Medulla oblongata (tissue), 1 donor: ENCODE results near the gene S100P.
A peak's percentile ranks its signal among the peaks of the same experiment; 100 is the strongest.
"Not testable (repeated sequence)": the region's sequence is repeated elsewhere in the genome, so short reads cannot be mapped to it uniquely, and the experiment has no call there.

Experiments
- DNase-seq: peaks from one replicate; pipeline ENCODE4 v3.0.0-alpha.2; 2015; ENCODE audit errors: extremely low spot score

Gene S100P

GRCh38 chr4:6724421-6725111, 30.9 kb downstream of the S100P start:
- no peak for DNase-seq

- not testable (repeated sequence) for DNase-seq
Measured at GRCh38 chr4:6725427-6725961, 31.8 kb downstream of the S100P start.

- peak; percentile 93 for DNase-seq
Measured at GRCh38 chr4:6727081-6727942, 33.6 kb downstream of the S100P start.

GRCh38 chr4:6727943-6728250, 34.2 kb downstream of the S100P start:
- no peak for DNase-seq

GRCh38 chr4:6728320-6729029, 34.8 kb downstream of the S100P start:
- no peak for DNase-seq

- DNase-seq = no peak
Measured at GRCh38 chr4:6730603-6731317, 37.1 kb downstream of the S100P start.

GRCh38 chr4:6731318-6731675, 37.6 kb downstream of the S100P start:
- DNase-seq = no peak

- DNase-seq = no peak
Measured at GRCh38 chr4:6731780-6732179, 38.1 kb downstream of the S100P start.

GRCh38 chr4:6732441-6733357, 39.0 kb downstream of the S100P start:
- DNase-seq = peak; percentile 71

GRCh38 chr4:6733358-6734164, 39.9 kb downstream of the S100P start:
- no peak for DNase-seq

- no peak for DNase-seq
Measured at GRCh38 chr4:6734165-6734786, 40.6 kb downstream of the S100P start.

GRCh38 chr4:6739920-6740319, 46.2 kb downstream of the S100P start:
- DNase-seq = no peak

- no peak for DNase-seq
Measured at GRCh38 chr4:6740347-6740746, 46.7 kb downstream of the S100P start.

- no peak for DNase-seq
Measured at GRCh38 chr4:6742507-6742906, 48.8 kb downstream of the S100P start.

GRCh38 chr4:6742989-6743388, 49.3 kb downstream of the S100P start:
- DNase-seq = no peak
